ENCODE measurements around the gene RPTOR. TPM values are rescaled to one million over a fixed set of nuclear protein-coding genes. Genes with fewer than 3 reads are reported as not detected.

The RPTOR gene
- total and polyA plus RNA-seq, 2 donors (not counting 1 experiment from before 2014, with no cell fraction given): 6.7 to 22.8 TPM

DNA sequence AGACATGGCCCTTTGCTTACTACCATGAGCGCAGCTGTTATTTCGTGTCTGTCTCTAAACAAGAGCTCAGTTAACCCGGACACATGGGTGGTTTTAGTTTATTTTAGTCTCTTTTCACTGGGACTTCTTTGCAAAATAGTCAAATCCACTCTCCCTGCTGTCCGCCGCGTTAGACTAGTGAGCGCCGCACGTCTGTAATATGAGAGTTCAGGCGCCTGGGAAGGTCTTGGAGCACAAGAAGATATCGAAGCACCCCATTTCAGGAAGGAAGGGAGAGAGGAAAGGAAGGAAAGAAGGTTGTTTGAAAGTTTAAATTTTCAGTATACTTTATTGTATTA, 336.0 kb downstream of the RPTOR start:
- Histone ChIP-seq H3K27ac (ENCODE audit: insufficient read depth, low read length) (no peak overlapping the region), H3K27me3 (ENCODE audit: control insufficient read depth, insufficient read depth, low read length) (no peaks in the 10 kb centered on the region), H3K36me3 (ENCODE audit: control insufficient read depth, insufficient read depth, low read length) (peaks cover 12% of the 10 kb centered on the region), H2AFZ (ENCODE audit: low read length) (no peak overlapping the region), H4K20me1 (ENCODE audit: control insufficient read depth, extremely low read depth, insufficient read depth, low read length) (no peaks in the 10 kb centered on the region), H3K4me2 (ENCODE audit: extremely low read depth, insufficient read depth, low read length) (no peak overlapping the region), H3K4me1 (ENCODE audit: control insufficient read depth, extremely low read depth, insufficient read depth, low read length) (no peaks in the 10 kb centered on the region), H3K79me2 (ENCODE audit: control insufficient read depth, insufficient read depth, low read length) (no peaks in the 10 kb centered on the region), H3K9me3 (ENCODE audit: control insufficient read depth, insufficient read depth, low read depth, low read length) (no peaks in the 10 kb centered on the region), H3K4me3 (replicated peaks in 1 of 4; ENCODE audit: control extremely low read depth in 1 of 4, insufficient read depth in 1 of 4, low read depth in 3 of 4, low read length in 4 of 4) (no peak overlapping the region), H3K9ac (ENCODE audit: insufficient read depth, low read length) (no peak overlapping the region)
- TF ChIP-seq EZH2 (IDR thresholded peaks at IDR 0.05; ENCODE audit: low read length, missing control alignments): no peak
- no peak for TF ChIP-seq CTCF (conservative IDR thresholded peaks at IDR 0.05 in 1 of 2, IDR thresholded peaks at IDR 0.05 in 1 of 2; ENCODE audit: low read depth in 1 of 2, low read length in 2 of 2)
- no peak for DNase-seq (ENCODE audit: low read depth in 2 of 2)

GRCh38 chr17:80881306-80881705, 336.7 kb downstream of the RPTOR start:
- Histone ChIP-seq H3K27me3 (ENCODE audit: control insufficient read depth, insufficient read depth, low read length) (no peaks in the 10 kb centered on the region), H3K4me3 (replicated peaks in 1 of 4; ENCODE audit: control extremely low read depth in 1 of 4, insufficient read depth in 1 of 4, low read depth in 3 of 4, low read length in 4 of 4) (no peak overlapping the region), H3K79me2 (ENCODE audit: control insufficient read depth, insufficient read depth, low read length) (no peaks in the 10 kb centered on the region), H3K4me2 (ENCODE audit: extremely low read depth, insufficient read depth, low read length) (no peak overlapping the region), H3K9me3 (ENCODE audit: control insufficient read depth, insufficient read depth, low read depth, low read length) (no peaks in the 10 kb centered on the region), H4K20me1 (ENCODE audit: control insufficient read depth, extremely low read depth, insufficient read depth, low read length) (no peaks in the 10 kb centered on the region), H3K36me3 (ENCODE audit: control insufficient read depth, insufficient read depth, low read length) (peaks cover 12% of the 10 kb centered on the region), H3K4me1 (ENCODE audit: control insufficient read depth, extremely low read depth, insufficient read depth, low read length) (no peaks in the 10 kb centered on the region), H3K9ac (ENCODE audit: insufficient read depth, low read length) (no peak overlapping the region), H2AFZ (ENCODE audit: low read length) (no peak overlapping the region), H3K27ac (ENCODE audit: insufficient read depth, low read length) (no peak overlapping the region)
- TF ChIP-seq EZH2 (IDR thresholded peaks at IDR 0.05; ENCODE audit: low read length, missing control alignments): no peak
- no peak for TF ChIP-seq CTCF (conservative IDR thresholded peaks at IDR 0.05 in 1 of 2, IDR thresholded peaks at IDR 0.05 in 1 of 2; ENCODE audit: low read depth in 1 of 2, low read length in 2 of 2)
- no peak for DNase-seq (ENCODE audit: low read depth in 2 of 2)

DNA sequence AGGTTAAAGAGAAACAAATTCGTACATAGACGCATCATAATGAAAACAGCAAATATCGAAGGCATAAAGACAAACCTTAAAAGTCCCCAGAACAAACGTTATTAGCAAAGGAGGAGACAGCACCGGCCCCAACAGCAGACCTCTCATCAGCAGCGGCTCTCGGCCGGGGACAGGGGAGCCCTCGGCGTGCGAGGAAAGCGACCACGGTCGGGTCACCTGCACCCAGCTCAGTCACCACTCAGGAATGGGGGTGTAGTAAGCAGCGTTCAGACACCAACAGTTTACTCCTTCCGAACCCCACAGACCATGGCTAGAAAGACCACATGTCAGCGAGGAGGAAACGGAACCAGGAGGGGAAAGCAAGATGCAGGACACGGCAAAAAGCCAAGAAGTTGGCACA, 337.7 kb downstream of the RPTOR start:
- Histone ChIP-seq H3K9ac (ENCODE audit: insufficient read depth, low read length) (no peak overlapping the region), H3K9me3 (ENCODE audit: control insufficient read depth, insufficient read depth, low read depth, low read length) (no peaks in the 10 kb centered on the region), H3K27ac (ENCODE audit: insufficient read depth, low read length) (no peak overlapping the region), H3K4me2 (ENCODE audit: extremely low read depth, insufficient read depth, low read length) (no peak overlapping the region), H3K4me3 (replicated peaks in 1 of 4; ENCODE audit: control extremely low read depth in 1 of 4, insufficient read depth in 1 of 4, low read depth in 3 of 4, low read length in 4 of 4) (no peak overlapping the region), H3K36me3 (ENCODE audit: control insufficient read depth, insufficient read depth, low read length) (peaks cover 12% of the 10 kb centered on the region), H2AFZ (ENCODE audit: low read length) (no peak overlapping the region), H3K27me3 (ENCODE audit: control insufficient read depth, insufficient read depth, low read length) (no peaks in the 10 kb centered on the region), H3K4me1 (ENCODE audit: control insufficient read depth, extremely low read depth, insufficient read depth, low read length) (no peaks in the 10 kb centered on the region), H4K20me1 (ENCODE audit: control insufficient read depth, extremely low read depth, insufficient read depth, low read length) (no peaks in the 10 kb centered on the region), H3K79me2 (ENCODE audit: control insufficient read depth, insufficient read depth, low read length) (no peaks in the 10 kb centered on the region)
- TF ChIP-seq CTCF (conservative IDR thresholded peaks at IDR 0.05 in 1 of 2, IDR thresholded peaks at IDR 0.05 in 1 of 2; ENCODE audit: low read depth in 1 of 2, low read length in 2 of 2) (no peak), EZH2 (IDR thresholded peaks at IDR 0.05; ENCODE audit: low read length, missing control alignments) (no peak)
- DNase-seq (ENCODE audit: low read depth in 2 of 2): no peak
